Amygdala (tissue), 56 donors: ENCODE results near the gene LCE1E.
A peak's percentile ranks its signal among the peaks of the same experiment; 100 is the strongest.

Experiments
- DNase-seq, 56 donors: peaks; one replicate each; lab custom pipeline; 2025; lab: John Stamatoyannopoulos, UW

Gene LCE1E

DNA sequence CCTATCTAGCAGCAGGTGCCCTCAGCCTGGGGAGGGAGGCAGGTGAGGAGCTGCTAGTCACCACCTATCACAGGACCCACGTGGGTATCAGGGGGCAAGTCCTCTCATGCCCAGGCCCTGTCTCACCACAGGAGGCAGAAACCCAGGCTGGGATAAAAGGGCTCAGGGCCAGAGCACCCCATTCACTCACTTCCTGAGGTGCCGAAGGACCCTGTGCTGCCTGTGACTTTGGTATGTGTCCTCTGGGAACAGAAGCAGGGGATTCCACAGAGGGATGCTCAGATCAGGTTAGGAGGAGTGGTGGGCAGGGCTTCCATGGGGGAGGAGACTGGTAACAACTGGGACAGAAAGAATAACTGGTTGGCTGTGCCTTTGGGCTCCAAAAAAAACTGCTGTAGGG, at the start of gene LCE1E:
Gene LCE1E (plus strand): TSS at position 181 of the 400 bp plus-strand sequence. CDS start 1,043 bp downstream, outside the sequence.
- no peak for DNase-seq

GRCh38 chr1:152737997-152738396, 48.1 kb upstream of the LCE1E start:
- DNase-seq = no peak

GRCh38 chr1:152739841-152740240, 46.2 kb upstream of the LCE1E start:
- DNase-seq = no peak

- no peak for DNase-seq
Observed at GRCh38 chr1:152741656-152742055, 44.4 kb upstream of the LCE1E start.

- DNase-seq = no peak
Observed at GRCh38 chr1:152743371-152744145, 42.5 kb upstream of the LCE1E start.

- DNase-seq = no peak
Observed at GRCh38 chr1:152745289-152745704, 40.8 kb upstream of the LCE1E start.

DNA sequence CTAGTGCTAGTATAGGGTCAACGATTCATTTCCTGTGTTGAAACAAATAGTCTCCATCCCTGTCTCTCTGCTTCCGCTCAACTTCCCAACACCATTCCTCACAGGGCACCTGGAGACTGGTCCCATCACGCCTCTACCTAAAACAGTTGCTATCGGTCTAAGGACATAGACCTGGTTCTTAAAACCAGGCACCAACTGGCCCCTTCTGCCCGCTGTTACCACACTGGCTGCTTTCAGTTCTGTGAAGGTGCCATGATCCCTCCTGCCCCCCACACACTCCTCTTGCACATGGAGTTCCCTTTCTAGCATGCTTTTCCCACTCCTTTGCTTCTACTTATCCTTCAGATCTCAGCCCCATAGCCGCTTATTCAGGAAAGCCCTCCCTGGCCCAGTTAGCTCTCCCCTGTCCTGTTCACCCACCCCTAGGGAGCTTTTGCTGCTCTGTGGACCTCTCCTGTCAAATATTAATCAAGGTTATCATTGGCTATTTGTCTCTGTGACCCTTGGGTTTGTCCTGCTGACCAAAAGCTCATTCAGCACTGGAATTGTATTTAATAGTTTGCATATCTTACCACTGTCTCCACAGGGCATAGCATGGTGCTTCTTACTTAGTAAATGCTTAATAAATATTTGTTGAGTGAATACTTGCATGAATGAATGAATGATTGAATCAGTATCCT, 40.2 kb upstream of the LCE1E start:
- DNase-seq = no peak

- no peak for DNase-seq
Observed at GRCh38 chr1:152747831-152748230, 38.2 kb upstream of the LCE1E start.

DNA sequence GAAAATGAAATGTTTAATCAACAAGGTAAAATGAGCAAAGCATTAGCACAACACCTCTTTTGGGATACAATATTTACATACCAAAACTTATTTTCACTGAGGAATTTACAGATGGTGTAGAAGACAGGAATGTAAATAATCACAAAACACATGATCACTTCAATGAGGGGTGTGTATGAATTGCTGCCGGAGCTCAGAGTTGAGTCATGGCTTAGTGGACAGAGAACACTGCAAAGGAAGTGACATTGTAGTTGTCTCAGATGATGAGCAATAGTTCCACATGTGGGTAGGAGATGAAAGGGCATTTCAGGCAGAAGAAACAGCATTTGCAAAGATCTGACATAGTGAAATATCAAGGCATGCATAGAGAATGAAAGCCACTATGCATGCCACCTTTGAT, 33.8 kb upstream of the LCE1E start:
- no peak for DNase-seq

DNA sequence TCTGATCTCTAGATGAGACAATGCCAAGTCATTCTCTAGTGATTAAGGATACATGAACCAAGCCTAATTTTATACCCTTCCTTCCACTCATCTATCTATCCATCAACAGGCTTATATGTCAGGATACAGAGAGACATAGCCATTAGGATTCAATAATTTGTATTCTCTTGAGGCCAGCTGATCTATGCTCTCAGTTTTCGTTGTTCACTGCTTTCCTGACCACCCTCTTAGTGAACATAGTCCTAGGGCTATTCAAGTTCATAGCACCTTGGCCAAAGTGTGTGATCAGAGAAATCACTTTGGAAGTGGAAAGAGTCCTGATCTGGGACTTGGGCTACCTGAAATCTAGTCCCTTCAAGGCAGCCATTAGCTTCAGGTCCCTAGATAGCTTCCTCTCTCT, 32.5 kb upstream of the LCE1E start:
- DNase-seq = no peak

DNA sequence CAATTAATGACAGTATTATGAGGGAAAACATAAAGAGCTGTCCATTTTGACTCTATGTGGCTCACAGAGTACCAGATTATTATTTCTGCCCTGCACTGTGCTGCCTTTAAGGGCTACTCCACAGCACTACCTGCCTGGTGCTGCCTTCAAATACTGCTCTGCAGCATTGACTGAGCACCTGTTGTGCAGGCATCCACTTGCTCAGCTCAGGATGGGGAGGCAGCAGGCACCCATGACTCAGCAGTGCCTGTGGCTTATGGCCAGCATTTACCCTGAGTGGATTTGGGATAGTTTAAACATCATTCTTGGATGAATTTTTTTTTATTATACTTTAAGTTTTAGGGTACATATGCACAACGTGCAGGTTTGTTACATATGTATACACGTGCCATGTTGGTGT, 29.2 kb upstream of the LCE1E start:
- no peak for DNase-seq

DNA sequence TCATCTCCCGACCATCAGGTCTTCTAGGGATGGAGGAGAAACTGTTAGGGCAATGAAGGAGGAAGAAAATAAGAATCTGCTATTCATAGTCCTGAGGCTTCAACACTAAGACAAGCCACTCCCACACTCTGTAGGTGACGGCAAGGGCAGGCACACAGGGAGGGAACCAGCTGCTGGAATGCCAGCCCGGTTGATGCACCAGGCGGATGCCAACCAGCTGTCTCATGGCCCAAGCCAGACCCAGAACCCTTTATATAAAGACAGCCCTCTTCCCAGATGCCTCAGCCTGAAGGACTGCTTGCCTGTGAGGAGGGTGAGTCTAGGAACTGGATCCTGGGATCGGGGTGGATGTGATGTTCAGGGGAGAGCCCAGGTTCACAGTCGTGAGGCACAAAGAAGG, 28.3 kb upstream of the LCE1E start, which contains the start of gene KPRP:
Gene KPRP (plus strand): TSS at position 279 of the 400 bp plus-strand sequence. CDS start 1,564 bp downstream, outside the sequence.
- DNase-seq = no peak

DNA sequence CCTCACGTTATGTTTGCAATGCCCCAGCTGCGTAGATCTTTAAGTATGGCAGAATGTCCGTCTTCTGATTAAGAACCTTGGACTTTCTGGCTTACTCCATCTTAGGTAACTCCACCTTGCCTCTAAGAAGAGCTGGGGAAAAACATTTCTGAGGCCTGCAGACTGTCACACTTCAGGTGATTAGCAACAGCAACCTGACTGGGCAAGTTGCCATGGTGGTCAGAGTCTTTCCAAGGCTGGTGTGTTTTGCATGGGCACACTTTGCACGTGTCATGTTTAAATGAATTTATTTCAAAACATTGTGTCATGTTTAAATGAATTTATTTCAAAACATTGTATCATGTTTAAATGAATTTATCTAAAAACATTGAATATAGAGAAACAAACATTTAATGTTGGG, 27.4 kb upstream of the LCE1E start:
- no peak for DNase-seq

GRCh38 chr1:152759453-152760173, 26.4 kb upstream of the LCE1E start:
- no peak for DNase-seq

GRCh38 chr1:152760551-152761190, 25.4 kb upstream of the LCE1E start:
- DNase-seq = no peak

DNA sequence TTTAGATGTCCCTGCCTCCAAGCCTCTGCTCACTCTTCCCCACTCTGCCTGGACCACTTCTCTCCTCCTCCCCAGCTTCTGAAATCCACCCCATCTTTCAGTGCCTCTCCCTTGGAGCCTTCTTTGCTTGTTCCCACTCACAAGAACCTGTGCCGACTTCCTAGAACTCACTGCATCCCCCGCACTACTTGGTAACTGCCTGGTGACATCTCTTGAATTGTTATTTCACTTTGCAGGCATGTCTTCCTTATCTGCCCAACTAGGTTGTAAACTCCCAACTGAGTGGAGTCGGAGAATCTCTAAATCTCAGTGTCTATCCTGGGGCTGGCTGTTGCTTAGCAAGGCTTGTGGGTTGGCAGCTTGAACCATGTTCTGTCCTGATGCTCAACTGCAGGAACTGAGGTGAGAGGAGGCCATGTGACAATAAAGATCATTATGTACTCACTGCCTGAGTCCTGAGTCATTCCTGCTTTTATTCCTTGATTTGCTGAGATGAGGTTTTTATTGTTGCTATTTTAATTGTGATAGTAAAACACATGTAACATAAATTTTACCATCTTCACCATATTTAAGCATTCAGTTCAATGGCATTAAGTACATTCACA, 24.3 kb upstream of the LCE1E start:
- peak in 5 of 56 donors; percentile 3 to 47 (median 5) for DNase-seq

- no peak for DNase-seq
Observed at GRCh38 chr1:152768847-152769533, 17.1 kb upstream of the LCE1E start.

DNA sequence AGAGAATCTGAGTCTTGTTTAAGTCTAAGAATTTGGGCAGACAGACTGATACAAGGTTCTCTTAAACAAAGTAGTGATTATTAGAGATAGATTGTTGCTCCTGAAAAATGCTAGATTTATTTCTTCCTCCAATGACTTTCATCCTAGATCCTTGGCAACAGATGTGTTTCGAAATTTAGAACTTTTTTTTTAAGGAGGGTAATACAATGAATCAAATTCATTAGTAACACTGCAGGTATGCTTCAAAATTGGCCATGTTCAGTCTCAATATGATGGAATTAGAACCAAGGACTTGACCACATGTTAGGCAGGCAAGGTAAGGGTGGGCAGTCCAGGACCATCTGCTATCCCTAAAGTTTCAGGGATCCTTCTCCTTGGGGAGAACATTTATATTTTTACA, 15.6 kb upstream of the LCE1E start:
- no peak for DNase-seq

DNA sequence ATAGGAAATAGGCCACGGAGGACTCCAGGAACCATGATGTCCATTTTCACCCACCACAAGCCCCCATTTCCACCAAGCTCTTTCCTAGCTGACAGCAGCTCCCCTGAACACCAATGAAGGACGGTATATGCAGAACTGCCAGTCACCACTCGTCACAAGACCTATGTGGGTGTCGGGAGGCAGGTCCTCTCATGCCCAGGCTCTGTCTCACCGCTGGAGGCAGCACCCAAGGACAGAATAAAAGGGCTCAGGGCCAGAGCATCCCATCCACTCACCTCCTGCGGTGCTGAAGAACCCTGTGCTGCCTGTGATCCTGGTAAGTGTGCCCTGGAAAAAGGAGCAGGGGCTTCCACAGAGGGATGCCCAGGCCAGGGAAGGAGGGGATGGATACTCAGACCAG, 11.2 kb upstream of the LCE1E start, which contains the start of gene LCE1F:
Gene LCE1F (plus strand): TSS at position 266 of the 400 bp plus-strand sequence. CDS start 1,232 bp downstream, outside the sequence.
- no peak for DNase-seq

- no peak for DNase-seq
Observed at GRCh38 chr1:152776361-152776760, 9.7 kb upstream of the LCE1E start.
